CD4-positive, alpha-beta T cell (primary cell): ENCODE data around the gene LY6G5C. TPM values are rescaled to one million over a fixed set of nuclear protein-coding genes. Genes with fewer than 3 reads are reported as not detected.
A peak's percentile ranks its signal among the peaks of the same experiment; 100 is the strongest.

Source experiments
- ATAC-seq: fragments of 200-7000 bp; cut with Tn5 transposase; one replicate; pipeline ENCODE4 v1.10.0; 2022; ENCODE audit warnings: mild to moderate bottlenecking; ENCODE audit not compliant: poor library complexity
- CTCF ChIA-PET: fragments of 350-600 bp; sonication (Branson Sonifier 250); formaldehyde crosslinking; loops from one replicate; lab custom pipeline; 2021; ENCODE audit warnings: antibody characterized with exemption, inconsistent platforms; lab: Charles Lee
- POLR2A ChIA-PET: fragments of 350-600 bp; sonication (Branson Sonifier 250); formaldehyde crosslinking; loops from one replicate; lab custom pipeline; 2021; ENCODE audit warnings: antibody characterized with exemption, inconsistent platforms; lab: Charles Lee
- DNase-seq, 14 experiments: peaks; one replicate each; pipeline ENCODE4 v3.0.0-alpha.2; 2013 to 2020; ENCODE audit warnings: mixed read lengths in 2 of 14
- H3K27ac ChIP-seq, 2 donors: one replicate each; pipeline versions ENCODE4 v1.5.1 to v1.7.0; 2013; ENCODE audit warnings: low read length in 2 of 2, low read depth in 1 of 2, mild to moderate bottlenecking in 1 of 2
- H3K27me3 ChIP-seq, 2 experiments: 1 replicate in 1 of 2; 2 replicates in 1 of 2; pipeline versions ENCODE4 v1.6.1 to v1.7.0; 2013; ENCODE audit warnings: low read length in 2 of 2, control low read depth in 1 of 2, mild to moderate bottlenecking in 1 of 2, moderate library complexity in 1 of 2; ENCODE audit not compliant: insufficient read depth in 2 of 2, control insufficient read depth in 1 of 2
- H3K36me3 ChIP-seq: one replicate; pipeline ENCODE4 v1.6.1; 2013; ENCODE audit warnings: low read length, control low read depth; ENCODE audit not compliant: insufficient read depth
- H3K4me1 ChIP-seq: one replicate; pipeline ENCODE4 v1.6.1; 2013; ENCODE audit warnings: low read length, control low read depth; ENCODE audit not compliant: insufficient read depth
- H3K4me3 ChIP-seq: one replicate; pipeline ENCODE4 v1.5.1; 2013; ENCODE audit warnings: mild to moderate bottlenecking, low read length, moderate library complexity
- H3K9me3 ChIP-seq, 2 experiments: 1 replicate in 1 of 2; 2 replicates in 1 of 2; pipeline versions ENCODE4 v1.6.1 to v1.7.0; 2013; ENCODE audit warnings: low read length in 2 of 2, mild to moderate bottlenecking in 2 of 2, control low read depth in 1 of 2, moderate library complexity in 1 of 2; ENCODE audit not compliant: control insufficient read depth in 1 of 2, insufficient read depth in 1 of 2
- H3K27ac Mint-ChIP-seq: one replicate; pipeline ENCODE4 v1.8.0; 2020; ENCODE audit warnings: mixed read lengths
- H3K27me3 Mint-ChIP-seq: one replicate; pipeline ENCODE4 v1.8.0; 2021; ENCODE audit warnings: mixed read lengths
- H3K36me3 Mint-ChIP-seq: one replicate; pipeline ENCODE4 v1.8.0; 2021; ENCODE audit warnings: low read depth, mixed read lengths
- H3K4me1 Mint-ChIP-seq: one replicate; pipeline ENCODE4 v1.8.0; 2021; ENCODE audit warnings: low read depth, mixed read lengths
- H3K4me3 Mint-ChIP-seq: one replicate; pipeline ENCODE4 v1.8.0; 2020; ENCODE audit warnings: mild to moderate bottlenecking, mixed read lengths
- H3K9me3 Mint-ChIP-seq: one replicate; pipeline ENCODE4 v1.8.0; 2020; ENCODE audit warnings: mixed read lengths
- intact Hi-C, 2 experiments: fragments of 100-400 bp; cut with DNase I in 1 of 2; cut with micrococcal nuclease in 1 of 2; formaldehyde crosslinking; loops; one replicate each; pipeline versions ENCODE4 v1.15.1 to v1.9.0; 2023 to 2025; cut with DNase I, micrococcal nuclease
- total RNA-seq, 174 experiments: library from RNA in 2 of 174; stranded (reverse) in 2 of 174; gene quantifications; one replicate each; pipeline ENCODE4 v1.2.3 and lab custom pipeline; 2021 to 2026
- TF ChIP-seq, protein P1 (sequence below): fragments of 200-600 bp; IDR thresholded peaks from one replicate; pipeline ENCODE4 v1.8.0; 2022; ENCODE audit warnings: antibody characterized with exemption, mild to moderate bottlenecking

LY6G5C gene
- total RNA-seq, 2 experiments from 2014 or later = 0.49 to 0.67 TPM

DNA sequence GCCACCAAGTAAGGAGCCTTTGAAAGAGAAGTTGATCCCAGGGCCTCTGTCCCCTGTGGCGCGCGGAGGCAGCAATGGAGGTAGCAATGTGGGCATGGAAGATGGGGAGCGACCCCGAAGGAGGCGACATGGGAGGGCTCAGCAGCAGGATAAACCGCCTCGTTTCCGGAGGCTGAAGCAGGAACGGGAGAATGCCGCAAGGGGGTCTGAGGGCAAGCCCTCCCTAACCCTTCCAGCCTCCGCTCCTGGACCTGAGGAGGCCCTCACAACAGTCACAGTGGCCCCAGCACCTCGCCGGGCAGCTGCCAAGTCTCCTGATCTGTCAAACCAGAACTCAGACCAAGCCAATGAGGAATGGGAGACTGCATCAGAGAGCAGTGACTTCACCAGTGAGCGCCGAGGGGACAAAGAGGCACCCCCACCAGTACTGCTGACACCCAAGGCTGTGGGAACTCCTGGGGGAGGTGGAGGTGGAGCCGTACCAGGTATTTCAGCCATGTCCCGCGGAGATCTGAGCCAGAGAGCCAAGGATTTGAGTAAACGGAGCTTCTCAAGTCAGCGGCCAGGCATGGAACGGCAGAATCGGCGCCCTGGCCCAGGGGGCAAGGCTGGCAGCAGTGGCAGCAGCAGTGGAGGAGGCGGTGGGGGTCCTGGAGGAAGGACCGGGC, 48.5 kb downstream of the LY6G5C start:
- TF ChIP-seq, protein P1, sequence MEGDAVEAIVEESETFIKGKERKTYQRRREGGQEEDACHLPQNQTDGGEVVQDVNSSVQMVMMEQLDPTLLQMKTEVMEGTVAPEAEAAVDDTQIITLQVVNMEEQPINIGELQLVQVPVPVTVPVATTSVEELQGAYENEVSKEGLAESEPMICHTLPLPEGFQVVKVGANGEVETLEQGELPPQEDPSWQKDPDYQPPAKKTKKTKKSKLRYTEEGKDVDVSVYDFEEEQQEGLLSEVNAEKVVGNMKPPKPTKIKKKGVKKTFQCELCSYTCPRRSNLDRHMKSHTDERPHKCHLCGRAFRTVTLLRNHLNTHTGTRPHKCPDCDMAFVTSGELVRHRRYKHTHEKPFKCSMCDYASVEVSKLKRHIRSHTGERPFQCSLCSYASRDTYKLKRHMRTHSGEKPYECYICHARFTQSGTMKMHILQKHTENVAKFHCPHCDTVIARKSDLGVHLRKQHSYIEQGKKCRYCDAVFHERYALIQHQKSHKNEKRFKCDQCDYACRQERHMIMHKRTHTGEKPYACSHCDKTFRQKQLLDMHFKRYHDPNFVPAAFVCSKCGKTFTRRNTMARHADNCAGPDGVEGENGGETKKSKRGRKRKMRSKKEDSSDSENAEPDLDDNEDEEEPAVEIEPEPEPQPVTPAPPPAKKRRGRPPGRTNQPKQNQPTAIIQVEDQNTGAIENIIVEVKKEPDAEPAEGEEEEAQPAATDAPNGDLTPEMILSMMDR = no peak
- Histone ChIP-seq H3K27ac (no peak overlapping the region), H3K4me1 (peaks cover 2% of the 10 kb centered on the region), H3K4me3 (no peak overlapping the region), H3K27me3 (no peaks in the 10 kb centered on the region), H3K9me3 (no peaks in the 10 kb centered on the region), H3K36me3 (peaks cover 100% of the 10 kb centered on the region)
- Mint-ChIP-seq H3K27me3 (no peaks in the 10 kb centered on the region), H3K36me3 (peaks cover 99% of the 10 kb centered on the region), H3K27ac (no peak overlapping the region), H3K9me3 (no peaks in the 10 kb centered on the region), H3K4me3 (no peak overlapping the region), H3K4me1 (no peaks in the 10 kb centered on the region)
- ATAC-seq = no peak
- no peak for DNase-seq
- ChIA-PET POLR2A (no interaction called here), CTCF (no interaction called here)
- intact Hi-C loops = no loop called here

DNA sequence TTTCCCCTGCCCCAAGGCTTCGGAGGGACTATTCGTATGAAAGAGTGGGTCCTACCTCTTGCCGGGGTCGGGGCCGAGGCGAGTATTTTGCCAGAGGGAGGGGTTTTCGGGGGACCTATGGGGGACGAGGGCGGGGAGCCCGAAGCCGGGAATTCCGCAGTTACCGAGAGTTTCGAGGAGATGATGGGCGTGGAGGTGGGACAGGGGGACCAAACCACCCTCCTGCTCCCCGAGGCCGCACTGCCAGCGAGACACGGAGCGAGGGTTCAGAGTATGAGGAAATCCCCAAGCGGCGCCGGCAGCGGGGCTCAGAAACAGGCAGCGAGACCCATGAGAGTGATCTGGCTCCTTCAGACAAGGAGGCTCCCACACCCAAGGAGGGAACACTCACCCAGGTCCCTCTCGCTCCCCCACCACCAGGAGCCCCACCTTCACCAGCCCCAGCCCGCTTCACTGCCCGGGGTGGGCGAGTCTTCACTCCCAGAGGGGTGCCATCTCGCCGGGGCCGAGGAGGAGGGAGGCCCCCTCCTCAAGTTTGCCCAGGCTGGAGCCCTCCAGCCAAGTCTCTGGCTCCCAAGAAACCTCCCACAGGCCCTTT, 49.1 kb downstream of the LY6G5C start:
- ChIA-PET POLR2A (no interaction called here), CTCF (no interaction called here)
- no peak for DNase-seq
- H3K9me3 Mint-ChIP-seq = no peaks in the 10 kb centered on the region
- Histone ChIP-seq H3K4me1 (peaks cover 2% of the 10 kb centered on the region), H3K36me3 (peaks cover 100% of the 10 kb centered on the region), H3K9me3 (no peaks in the 10 kb centered on the region), H3K27me3 (no peaks in the 10 kb centered on the region), H3K27ac (no peak overlapping the region), H3K4me3 (no peak overlapping the region)
- no peak overlapping the region for H3K27ac Mint-ChIP-seq
- TF ChIP-seq, protein P1 = no peak
- H3K4me1 Mint-ChIP-seq = no peaks in the 10 kb centered on the region
- no peaks in the 10 kb centered on the region for H3K27me3 Mint-ChIP-seq
- H3K4me3 Mint-ChIP-seq = no peak overlapping the region
- intact Hi-C loops = no loop called here
- peak; percentile 30 for ATAC-seq
- peaks cover 99% of the 10 kb centered on the region for H3K36me3 Mint-ChIP-seq

DNA sequence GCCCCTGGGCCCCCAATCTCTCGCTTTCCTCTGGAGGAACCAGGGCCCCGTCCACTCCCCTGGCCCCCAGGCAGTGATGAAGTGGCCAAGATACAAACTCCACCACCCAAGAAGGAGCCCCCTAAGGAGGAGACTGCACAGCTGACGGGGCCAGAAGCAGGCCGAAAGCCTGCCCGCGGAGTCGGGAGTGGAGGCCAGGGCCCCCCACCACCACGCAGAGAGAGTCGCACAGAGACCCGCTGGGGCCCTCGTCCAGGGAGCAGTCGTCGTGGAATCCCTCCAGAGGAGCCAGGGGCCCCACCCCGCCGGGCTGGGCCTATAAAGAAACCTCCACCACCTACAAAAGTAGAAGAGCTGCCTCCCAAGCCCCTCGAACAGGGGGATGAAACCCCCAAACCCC, 49.7 kb downstream of the LY6G5C start:
- Histone ChIP-seq H3K4me1 (peaks cover 2% of the 10 kb centered on the region), H3K9me3 (no peaks in the 10 kb centered on the region), H3K27ac (no peak overlapping the region), H3K36me3 (peaks cover 100% of the 10 kb centered on the region), H3K27me3 (no peaks in the 10 kb centered on the region), H3K4me3 (no peak overlapping the region)
- intact Hi-C loops = no loop called here
- no peaks in the 10 kb centered on the region for H3K4me1 Mint-ChIP-seq
- H3K27ac Mint-ChIP-seq = no peak overlapping the region
- no peak overlapping the region for H3K4me3 Mint-ChIP-seq
- DNase-seq (no peak), ATAC-seq (no peak)
- TF ChIP-seq, protein P1 = no peak
- ChIA-PET POLR2A (no interaction called here), CTCF (no interaction called here)
- H3K27me3 Mint-ChIP-seq = no peaks in the 10 kb centered on the region
- H3K9me3 Mint-ChIP-seq = no peaks in the 10 kb centered on the region
- peaks cover 99% of the 10 kb centered on the region for H3K36me3 Mint-ChIP-seq
